Glomerular visceral epithelial cell (primary cell): ENCODE measurements around the gene IFNA1.
"Not testable (repeated sequence)": the region's sequence is repeated elsewhere in the genome, so short reads cannot be mapped to it uniquely, and the experiment has no call there.

ENCODE experiments used
- DNase-seq: peaks from one replicate; pipeline ENCODE4 v3.0.0-alpha.2; 2016; ENCODE audit errors: extremely low spot score

Gene IFNA1

GRCh38 chr9:21443849-21444625 is 3.8 kb downstream of the IFNA1 start:
- no peak for DNase-seq

DNA sequence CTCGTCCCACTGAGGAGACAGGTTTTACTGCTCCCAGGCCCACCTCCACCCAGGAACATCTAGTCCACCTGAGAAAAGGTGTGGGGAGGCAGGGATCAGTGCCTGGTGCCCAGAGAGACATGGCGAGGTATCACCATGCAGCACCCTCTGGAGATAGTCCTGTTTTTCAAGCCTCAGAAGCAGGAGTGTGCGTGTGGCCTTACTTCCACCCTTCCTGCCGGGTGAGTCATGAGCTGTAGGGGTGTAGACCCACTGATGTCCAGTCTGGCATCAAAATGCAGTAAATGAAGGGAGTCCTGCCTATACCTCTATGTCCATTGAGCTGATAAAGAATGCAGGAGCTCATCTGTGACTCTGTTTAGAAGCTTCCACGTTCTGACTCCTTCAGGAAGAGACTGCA is 9.1 kb downstream of the IFNA1 start:
- not testable (repeated sequence) for DNase-seq

DNA sequence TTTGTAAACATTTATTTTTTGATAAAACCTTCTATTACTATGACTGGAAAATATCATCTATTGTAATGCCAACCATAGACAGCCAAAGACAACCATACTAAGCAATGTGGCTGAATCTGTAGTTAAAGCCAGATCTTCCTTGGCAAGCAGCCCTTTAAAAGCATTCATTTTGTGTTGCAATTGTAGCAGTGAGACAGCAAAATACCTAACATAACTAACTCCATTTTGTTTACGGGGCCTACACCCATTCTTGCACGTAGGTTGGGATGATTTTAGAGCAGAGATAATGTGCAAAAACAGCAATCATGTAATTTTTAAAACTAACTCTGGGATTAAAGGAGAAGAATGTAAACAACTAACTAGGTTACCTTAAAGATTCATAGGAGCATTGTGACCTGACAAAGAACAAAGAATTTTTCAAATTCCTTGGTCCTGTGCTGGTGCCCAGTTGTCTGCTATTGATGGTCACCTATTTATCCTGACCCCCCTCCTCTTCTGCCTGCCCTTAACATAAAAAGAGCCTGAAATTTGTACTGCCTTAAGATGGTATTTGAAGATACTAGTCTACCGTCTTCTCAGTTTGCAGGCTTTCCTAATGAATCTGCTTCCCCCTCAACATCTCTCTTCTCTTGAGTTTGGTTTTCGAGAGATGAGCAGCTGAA is 10.6 kb downstream of the IFNA1 start:
- DNase-seq: no peak

GRCh38 chr9:21452681-21453080 is 12.4 kb downstream of the IFNA1 start:
- no peak for DNase-seq

GRCh38 chr9:21454149-21454548 is 13.9 kb downstream of the IFNA1 start:
- peak; percentile 9 for DNase-seq

GRCh38 chr9:21455320-21455719 is 15.1 kb downstream of the IFNA1 start:
- DNase-seq: peak; percentile 54

- no peak for DNase-seq
These were observed 21.1 kb downstream of the IFNA1 start for GRCh38 chr9:21461377-21461776.

- DNase-seq: no peak
These were observed 24.9 kb downstream of the IFNA1 start for GRCh38 chr9:21465138-21465537.

- peak; percentile 67 for DNase-seq
These were observed 25.8 kb downstream of the IFNA1 start for GRCh38 chr9:21465859-21466518.

- no peak for DNase-seq
These were observed 29.9 kb downstream of the IFNA1 start for GRCh38 chr9:21470126-21470525.

DNA sequence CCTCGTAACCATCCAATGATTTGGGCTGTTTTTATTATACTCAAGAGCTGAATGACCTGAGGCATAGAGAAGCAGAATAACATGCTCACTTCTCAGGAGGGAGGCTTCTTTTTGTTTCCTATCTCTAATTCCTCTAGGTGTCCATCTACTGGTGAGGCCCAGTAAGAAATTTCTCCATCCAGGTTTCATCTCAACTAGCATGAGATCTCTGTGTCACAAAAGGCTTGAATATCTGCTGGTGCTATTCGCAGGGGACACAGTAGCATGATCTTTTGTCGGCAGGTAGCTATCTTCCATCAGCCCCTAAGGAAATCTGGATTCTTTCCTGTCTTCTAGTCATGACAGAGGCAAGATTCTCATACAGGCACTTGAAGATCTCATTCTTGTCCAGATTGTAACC is 33.0 kb downstream of the IFNA1 start:
- no peak for DNase-seq

DNA sequence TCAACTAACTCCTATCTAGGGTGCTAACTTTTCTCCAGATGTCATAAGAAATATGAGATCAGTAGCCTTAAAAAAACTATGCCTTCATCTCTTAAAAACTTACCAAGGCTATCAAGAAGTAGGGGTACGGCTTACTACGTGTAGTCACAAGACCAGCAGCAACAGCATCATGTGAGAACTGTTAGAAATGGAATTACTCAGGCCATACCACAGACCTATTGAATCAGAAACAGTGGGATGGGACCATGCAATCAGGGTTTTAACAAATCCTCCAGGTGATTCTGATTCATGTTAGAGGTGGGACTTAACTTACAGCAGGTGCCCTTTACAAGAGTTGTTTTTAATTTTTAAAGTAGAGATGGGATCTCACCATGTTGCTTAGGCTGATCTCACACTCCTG is 37.2 kb downstream of the IFNA1 start:
- no peak for DNase-seq

DNA sequence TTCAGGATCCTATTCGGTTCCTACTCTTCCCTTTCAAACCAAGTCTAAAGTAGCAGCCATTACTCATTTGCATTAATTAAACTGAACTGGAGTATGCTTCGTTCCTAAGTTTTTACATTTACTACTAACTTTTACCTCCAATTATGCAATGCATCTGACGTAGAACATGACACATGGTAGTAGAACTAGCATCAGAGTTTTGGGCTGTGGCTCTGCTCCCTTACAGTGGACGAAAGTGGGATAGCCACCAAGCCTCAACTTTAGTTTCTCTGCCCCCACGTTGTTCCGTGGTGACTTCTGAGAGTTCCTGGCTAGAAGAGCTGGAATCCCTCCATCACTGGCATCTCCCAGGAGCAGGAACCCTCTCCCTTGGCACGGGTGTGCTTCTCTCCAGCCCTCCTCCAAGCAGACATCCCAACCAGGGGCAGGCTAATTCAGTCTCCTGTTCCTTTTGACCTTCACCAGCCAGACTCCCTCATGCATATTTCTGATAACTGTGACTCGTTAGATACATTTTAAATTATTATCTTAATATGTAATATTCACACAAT is 39.0 kb downstream of the IFNA1 start:
- no peak for DNase-seq

DNA sequence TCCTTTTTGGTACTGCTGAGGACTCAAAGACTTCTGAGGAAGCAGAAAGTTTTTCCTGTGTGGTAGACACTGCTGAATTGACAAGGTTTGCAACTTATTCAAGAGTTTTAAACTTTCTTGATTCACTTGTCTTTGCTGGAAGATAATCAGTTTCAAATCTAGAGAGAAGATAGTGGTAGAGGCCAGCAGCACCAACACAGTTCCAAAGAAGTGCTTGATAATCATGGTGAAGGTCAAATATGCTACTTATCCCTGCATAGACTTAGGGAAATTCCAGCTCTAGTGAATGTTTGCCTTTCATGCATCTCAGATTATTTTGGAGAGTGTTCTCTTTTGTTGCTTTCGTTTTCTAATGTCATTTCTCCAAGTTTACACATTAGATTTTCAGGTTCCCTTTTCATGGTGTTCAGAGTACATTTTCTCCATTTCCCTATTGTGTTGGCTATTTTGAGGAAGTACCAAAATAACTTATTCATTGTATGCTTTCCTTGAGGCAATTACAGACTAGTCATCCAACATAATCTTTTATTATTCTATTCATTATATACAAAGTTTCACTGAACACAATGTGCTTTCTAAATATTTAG is 41.3 kb downstream of the IFNA1 start:
- no peak for DNase-seq

DNA sequence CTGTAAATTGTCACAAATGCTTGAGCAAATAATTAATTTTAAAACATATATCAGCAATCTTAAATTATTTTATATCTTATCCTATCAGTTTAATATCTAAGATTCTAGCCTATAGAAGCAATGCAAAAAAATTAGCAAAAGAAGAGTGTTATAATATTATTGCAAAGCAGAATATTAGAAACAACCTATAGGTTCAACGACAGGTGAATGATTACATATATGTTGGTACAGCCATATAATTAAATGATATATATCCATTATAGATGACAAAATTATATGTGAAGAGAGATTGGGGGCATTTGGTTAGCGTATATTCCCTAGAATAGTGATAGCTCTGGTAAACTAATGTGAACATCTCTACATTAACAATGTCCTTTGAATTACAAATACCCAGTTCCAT is 42.0 kb downstream of the IFNA1 start, which contains the start of gene IFNE:
Gene IFNE (minus strand): TSS at position 101 of the 400 bp plus-strand sequence. CDS start 619 bp downstream, outside the sequence.
- DNase-seq: no peak
